H1 (cell line): ENCODE data around the gene ZIC1. TPM values are rescaled to one million over a fixed set of nuclear protein-coding genes. Genes with fewer than 3 reads are reported as not detected.

Experiments used
- CTCF ChIA-PET: fragments of 300-600 bp; sonication (Branson Sonifier 250); formaldehyde crosslinking; loops from one replicate; lab custom pipeline; 2021; ENCODE audit not compliant: partially characterized antibody; lab: Charles Lee
- POLR2A ChIA-PET: fragments of 300-600 bp; sonication (Branson Sonifier 250); formaldehyde crosslinking; loops from one replicate; lab custom pipeline; 2021; ENCODE audit warnings: inconsistent platforms; ENCODE audit not compliant: partially characterized antibody; lab: Charles Lee
- DNase-seq, 2 experiments: peaks; one replicate each; pipeline versions ENCODE4 v3.0.0 to v3.0.0-alpha.2; 2010 to 2022; ENCODE audit warnings: low spot score in 2 of 2, low read depth in 1 of 2, mixed read lengths in 1 of 2
- FAIRE-seq: peaks from 2 replicates; lab custom pipeline; 2011; peaks lifted over from hg19 to GRCh38; lab: Jason Lieb, UNC
- H2AFZ ChIP-seq: 2 replicates; pipeline ENCODE4 v1.8.1; 2012; ENCODE audit warnings: low read length, inconsistent platforms
- H2AK5ac ChIP-seq: 2 replicates; pipeline ENCODE4 v1.6.1; 2013; ENCODE audit warnings: low read depth, low read length
- H2BK120ac ChIP-seq: replicated peaks from 2 replicates; pipeline ENCODE3; 2013; ENCODE audit warnings: low read depth, low read length, inconsistent platforms
- H2BK12ac ChIP-seq: 2 replicates; pipeline ENCODE4 v1.6.1; 2013; ENCODE audit warnings: low read depth, low read length
- H2BK15ac ChIP-seq: 2 replicates; pipeline ENCODE4 v1.6.1; 2013; ENCODE audit warnings: low read length
- H2BK20ac ChIP-seq: 2 replicates; pipeline ENCODE4 v1.6.1; 2013; ENCODE audit warnings: low read length
- H2BK5ac ChIP-seq: 2 replicates; pipeline ENCODE4 v1.6.1; 2013; ENCODE audit warnings: low read depth, low read length
- H3K14ac ChIP-seq: 2 replicates; pipeline ENCODE4 v1.6.1; 2013; ENCODE audit warnings: inconsistent platforms; ENCODE audit not compliant: insufficient read length
- H3K18ac ChIP-seq: 2 replicates; pipeline ENCODE4 v1.6.1; 2013; ENCODE audit warnings: low read length; ENCODE audit errors: extremely low read depth
- H3K23ac ChIP-seq: 2 replicates; pipeline ENCODE4 v1.6.1; 2013; ENCODE audit warnings: inconsistent platforms; ENCODE audit not compliant: insufficient read length
- H3K23me2 ChIP-seq: 2 replicates; pipeline ENCODE4 v1.6.1; 2013; ENCODE audit warnings: low read depth, low read length
- H3K27ac ChIP-seq: 2 replicates; pipeline ENCODE4 v1.6.1; 2011; ENCODE audit warnings: low read depth, low read length, inconsistent platforms
- H3K27me3 ChIP-seq, 4 experiments: replicated peaks in 1 of 4; 1 replicate in 1 of 4; 2 replicates in 3 of 4; pipeline versions ENCODE4 v1.6.1 to v1.8.1; 2011 to 2013; ENCODE audit warnings: low read length in 3 of 4, mild to moderate bottlenecking in 3 of 4, inconsistent platforms in 2 of 4, mixed read lengths in 2 of 4, moderate library complexity in 1 of 4; ENCODE audit not compliant: control insufficient read depth in 3 of 4, insufficient read depth in 3 of 4; ENCODE audit errors: extremely low read depth in 1 of 4
- H3K36me3 ChIP-seq, 4 experiments: 2 replicates each; pipeline versions ENCODE4 v1.6.1 to v1.8.1; 2011 to 2013; ENCODE audit warnings: mild to moderate bottlenecking in 4 of 4, low read length in 3 of 4, moderate library complexity in 2 of 4, control low read depth in 1 of 4, inconsistent platforms in 1 of 4; ENCODE audit not compliant: insufficient read depth in 4 of 4, control insufficient read depth in 2 of 4
- H3K4ac ChIP-seq: replicated peaks from 2 replicates; pipeline ENCODE3; 2013; ENCODE audit warnings: low read length, low read depth, mixed read lengths, inconsistent platforms; ENCODE audit not compliant: insufficient read length
- H3K4me1 ChIP-seq, 4 experiments: replicated peaks in 1 of 4; 1 replicate in 1 of 4; 2 replicates in 3 of 4; pipeline versions ENCODE4 v1.6.1 to v1.8.1; 2011 to 2013; ENCODE audit warnings: low read length in 3 of 4, inconsistent platforms in 2 of 4, mixed read lengths in 1 of 4; ENCODE audit not compliant: insufficient read depth in 4 of 4, control insufficient read depth in 3 of 4
- H3K4me2 ChIP-seq, 2 experiments: 2 replicates each; pipeline versions ENCODE4 v1.6.1 to v1.8.1; 2011 to 2013; ENCODE audit warnings: low read depth in 2 of 2, low read length in 2 of 2, control low read depth in 1 of 2, inconsistent platforms in 1 of 2, mild to moderate bottlenecking in 1 of 2; ENCODE audit not compliant: insufficient read depth in 1 of 2
- H3K4me3 ChIP-seq, 4 experiments: fragments of 200-600, 300-600 bp in 1 of 4; sonication (generic), shearing (Covaris generic), sonication (Bioruptor Twin) in 1 of 4; 2 replicates each; pipeline versions ENCODE4 v1.5.1 to v1.8.1; 2011 to 2016; ENCODE audit warnings: low read length in 4 of 4, low read depth in 3 of 4, control low read depth in 2 of 4, inconsistent platforms in 2 of 4, mild to moderate bottlenecking in 2 of 4, mixed read lengths in 1 of 4, moderate library complexity in 1 of 4; ENCODE audit not compliant: insufficient read depth in 2 of 4; ENCODE audit errors: extremely low read depth in 1 of 4
- H3K56ac ChIP-seq: replicated peaks from 2 replicates; pipeline ENCODE3; 2013; ENCODE audit warnings: low read depth, mild to moderate bottlenecking, mixed read lengths, low read length, inconsistent platforms; ENCODE audit not compliant: insufficient read length
- H3K79me1 ChIP-seq: 2 replicates; pipeline ENCODE4 v1.6.1; 2013; ENCODE audit warnings: low read depth, low read length, control low read depth
- H3K79me2 ChIP-seq, 2 experiments: 2 replicates each; pipeline versions ENCODE4 v1.6.1 to v1.8.1; 2012 to 2013; ENCODE audit warnings: low read length in 2 of 2, mild to moderate bottlenecking in 2 of 2, inconsistent platforms in 1 of 2; ENCODE audit not compliant: insufficient read depth in 2 of 2, control insufficient read depth in 1 of 2
- H3K9ac ChIP-seq, 4 experiments: replicated peaks in 1 of 4; 1 replicate in 1 of 4; 2 replicates in 3 of 4; pipeline versions ENCODE4 v1.6.1 to v1.8.1; 2011 to 2013; ENCODE audit warnings: low read depth in 3 of 4, low read length in 3 of 4, control low read depth in 2 of 4, mild to moderate bottlenecking in 2 of 4, moderate library complexity in 2 of 4, inconsistent platforms in 1 of 4; ENCODE audit errors: extremely low read depth in 1 of 4
- H3K9me3 ChIP-seq, 2 experiments: 2 replicates each; pipeline versions ENCODE4 v1.6.1 to v1.8.1; 2012 to 2013; ENCODE audit warnings: mild to moderate bottlenecking in 2 of 2, moderate library complexity in 2 of 2, control low read depth in 1 of 2, inconsistent platforms in 1 of 2, low read depth in 1 of 2, low read length in 1 of 2, mixed read lengths in 1 of 2; ENCODE audit not compliant: insufficient read depth in 2 of 2
- H4K20me1 ChIP-seq, 2 experiments: replicated peaks in 1 of 2; 2 replicates each; pipeline versions ENCODE3 to v1.8.1; 2011 to 2013; ENCODE audit warnings: inconsistent platforms in 2 of 2, low read length in 2 of 2, mild to moderate bottlenecking in 1 of 2; ENCODE audit not compliant: insufficient read depth in 2 of 2, control insufficient read depth in 1 of 2
- H4K5ac ChIP-seq: 2 replicates; pipeline ENCODE4 v1.6.1; 2013; ENCODE audit warnings: low read length, low read depth, mixed read lengths, inconsistent platforms; ENCODE audit not compliant: insufficient read length
- H4K8ac ChIP-seq: 2 replicates; pipeline ENCODE4 v1.8.0; 2013; ENCODE audit warnings: mild to moderate bottlenecking, moderate library complexity, low read length, inconsistent platforms; ENCODE audit not compliant: insufficient read depth; ENCODE audit errors: extremely low read depth
- H4K91ac ChIP-seq: replicated peaks from 2 replicates; pipeline ENCODE3; 2013; ENCODE audit warnings: low read length, mixed read lengths, inconsistent platforms; ENCODE audit not compliant: insufficient read length
- CHD2 ChIP-seq: IDR thresholded peaks from 2 replicates; pipeline ENCODE4 v1.6.1; 2012; ENCODE audit warnings: low read length, improper control_type of control experiment
- SRF ChIP-seq: IDR thresholded peaks from 2 replicates; pipeline ENCODE4 v1.6.1; 2011; ENCODE audit warnings: mild to moderate bottlenecking, low read depth, low read length, moderate library complexity
- SUZ12 ChIP-seq: fragments of 200-600 bp; sonication (generic); IDR thresholded peaks from 2 replicates; pipeline ENCODE4 v1.6.1; 2012; ENCODE audit warnings: mild to moderate bottlenecking, inconsistent platforms, low read length, moderate library complexity, mixed read lengths
- WGBS, 2 experiments: shearing (Covaris generic) in 1 of 2; methylation state at CpG; one replicate each; pipeline versions ENCODE4 v1.1.6 to v1.1.7; 2013 to 2015; ENCODE audit warnings: low lambda C conversion rate in 2 of 2, mixed read lengths in 2 of 2, inconsistent platforms in 1 of 2, low coverage in 1 of 2, missing lambda C conversion rate in 1 of 2; ENCODE audit not compliant: insufficient replicate concordance in 2 of 2, insufficient coverage in 1 of 2, insufficient read length in 1 of 2; ENCODE audit errors: extremely low coverage in 1 of 2, missing lambda C conversion rate in 1 of 2; 5-methylcytosine and 5-hydroxymethylcytosine counted together
- polyA plus RNA-seq, 7 experiments: library from polyadenylated mRNA; depleted of rRNA in 3 of 7; stranded (reverse) in 5 of 7; unstranded in 2 of 7; fragments of >200 nt in 5 of 7; fragments of 200-250 nt in 2 of 7; gene quantifications; 1 replicate in 5 of 7; 2 replicates in 1 of 7; 4 replicates in 1 of 7; pipeline versions ENCODE4 v1.2.1 to v1.2.3, GENCODE V29; 2011 to 2013; ENCODE audit warnings: missing spikeins in 2 of 7, mixed read lengths in 2 of 7
- total RNA-seq: library from RNA; stranded (reverse); fragmentation: NEBNext Ultra II Directional; extraction: Animal tissue kit (Norgen Biotek cat#: 25700); gene quantifications from 2 replicates; pipeline ENCODE4 v1.2.1, GENCODE V29; 2021

Gene ZIC1
- total and polyA plus RNA-seq, 2 of the 8 experiments (the other 6 are each of a cell fraction or from before 2014, with no cell fraction given): 0.80 to 2.2 TPM

DNA sequence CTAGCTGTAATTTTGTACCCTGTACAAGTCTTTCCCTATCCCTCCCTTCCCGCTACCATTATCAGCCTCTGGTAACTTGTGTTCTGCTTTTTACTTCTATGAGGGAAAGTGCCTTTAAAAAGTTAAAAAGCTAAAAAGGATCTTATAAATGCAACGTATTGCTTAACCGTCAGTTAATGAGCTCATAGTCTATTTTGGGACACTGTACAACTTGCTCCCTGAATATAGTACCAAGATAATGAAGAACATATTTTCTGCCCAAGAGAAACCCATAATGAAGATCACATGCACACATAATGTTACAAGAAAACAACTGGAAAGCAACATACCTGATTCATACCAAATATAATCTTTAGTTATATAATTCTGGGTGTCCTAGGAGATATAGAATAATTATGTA lies 22.6 kb downstream of the ZIC1 start:
- Histone ChIP-seq H3K79me1 (no peaks in the 10 kb centered on the region), H4K91ac (no peak overlapping the region), H2AFZ (no peak overlapping the region), H3K4me1 (no peaks in the 10 kb centered on the region), H2BK120ac (no peak overlapping the region), H3K14ac (no peak overlapping the region), H3K27me3 (peaks cover 0 to 1% (median 0%) of the 10 kb centered on the region in 4 experiments; a peak in 2 of 7 replicates), H3K79me2 (no peaks in the 10 kb centered on the region), H3K4me2 (no peak overlapping the region), H2BK20ac (no peak overlapping the region), H3K56ac (no peak overlapping the region), H4K5ac (no peak overlapping the region), H3K4me3 (no peak overlapping the region), H4K20me1 (no peaks in the 10 kb centered on the region), H4K8ac (no peak overlapping the region), H3K4ac (no peak overlapping the region), H3K9me3 (no peaks in the 10 kb centered on the region), H2BK15ac (no peak overlapping the region), H2BK12ac (no peak overlapping the region), H2AK5ac (no peak overlapping the region), H3K9ac (no peak overlapping the region), H3K27ac (no peak overlapping the region), H2BK5ac (no peak overlapping the region), H3K23me2 (no peaks in the 10 kb centered on the region), H3K23ac (no peak overlapping the region), H3K18ac (no peak overlapping the region), H3K36me3 (no peaks in the 10 kb centered on the region)
- ChIA-PET POLR2A (no interaction called here), CTCF (interaction anchor here (1.8 to 3.0 kb wide), 3 partner anchors 10 to 646 kb away, joined by 3 to 15 read pairs (median 6); no protein-coding TSS in a partner anchor)
- no peak for DNase-seq
- FAIRE-seq: no peak
- WGBS, 2 experiments: 85% methylated on average over 3 of the region's 3 CpGs; no CpG with 5 or more reads in 1 of the 2 experiments
- no peak for TF ChIP-seq CHD2
- TF ChIP-seq SUZ12: no peak
- no peak for TF ChIP-seq SRF
